Colon (tissue), 2 donors: ENCODE measurements around the gene MSRB3.
"Not testable (repeated sequence)": the region's sequence is repeated elsewhere in the genome, so short reads cannot be mapped to it uniquely, and the experiment has no call there.

Source experiments
- FAIRE-seq: peaks from 2 replicates; lab custom pipeline; 2012; peaks lifted over from hg19 to GRCh38; lab: Jason Lieb, UNC
- donor health status: control.
- donor health status: control.

The MSRB3 gene

DNA sequence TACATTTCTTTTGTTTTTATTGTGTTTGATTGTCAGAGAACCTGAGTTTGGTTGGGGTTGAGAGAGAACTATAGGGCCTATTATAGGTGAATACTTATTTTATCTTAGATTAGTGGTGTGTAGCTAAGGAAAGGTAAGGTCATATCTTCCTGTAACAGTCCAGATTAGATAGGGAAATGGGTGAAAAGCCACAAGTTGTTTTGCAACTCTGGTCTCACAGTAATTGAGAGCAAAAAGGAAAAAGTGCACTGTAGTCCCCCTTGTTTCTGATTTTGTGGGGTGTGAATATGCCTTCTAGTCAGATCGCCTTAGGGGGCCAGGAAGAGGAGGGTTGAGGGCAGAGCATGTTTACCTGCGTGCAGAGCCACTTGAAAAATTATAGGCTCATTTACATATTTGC is 8.9 kb downstream of the MSRB3 start:
- no peak for FAIRE-seq

- no peak for FAIRE-seq
These were observed 13.8 kb downstream of the MSRB3 start for GRCh38 chr12:65292241-65292640.

DNA sequence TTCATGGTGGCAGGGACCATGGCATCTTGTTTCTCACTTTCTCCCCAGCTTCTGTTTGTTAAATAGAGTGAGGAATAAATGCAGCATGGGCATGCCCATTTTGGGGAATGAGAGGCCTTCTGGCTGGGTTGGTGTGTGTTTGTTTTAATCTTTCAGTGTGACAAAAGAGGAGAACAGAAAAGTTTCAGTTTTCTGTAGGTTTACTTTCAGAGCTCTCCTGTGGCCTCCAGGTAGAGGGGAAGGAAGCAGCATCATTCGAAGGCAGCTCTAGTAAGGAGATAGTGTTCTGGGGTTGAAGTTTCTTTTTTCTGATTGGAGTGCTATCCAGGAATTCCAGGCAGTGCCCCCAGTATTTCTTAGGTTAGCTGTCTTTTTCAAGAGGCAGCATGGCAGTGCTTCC is 15.3 kb downstream of the MSRB3 start:
- no peak for FAIRE-seq

DNA sequence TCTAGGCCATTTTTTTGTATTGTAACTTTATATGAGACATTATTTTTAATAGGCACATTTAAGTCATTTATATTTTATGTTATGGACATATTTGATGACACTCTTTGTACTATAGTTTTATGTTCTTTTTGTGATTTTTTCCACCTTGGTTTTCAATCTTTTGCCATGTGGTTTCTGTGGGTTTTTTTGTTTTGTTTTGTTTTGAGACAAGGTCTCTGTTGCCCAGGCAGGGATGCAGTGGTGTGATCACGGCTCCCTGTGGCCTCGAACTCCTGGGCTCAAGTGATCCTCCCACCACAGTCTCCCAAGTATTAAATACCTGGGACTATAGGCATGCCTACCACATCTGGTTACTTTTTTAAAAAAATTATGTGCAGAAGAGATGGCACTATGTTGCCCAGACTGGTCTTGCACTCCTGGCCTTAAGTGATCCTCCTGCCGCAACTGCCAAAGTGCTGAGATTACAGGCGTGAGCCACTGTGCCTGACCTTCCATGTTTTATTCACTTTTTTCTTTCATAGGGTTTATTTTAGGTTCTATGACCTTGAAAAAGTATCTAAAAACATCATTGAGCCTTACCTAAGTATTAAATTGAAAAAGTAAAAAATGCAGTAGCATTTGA is 16.3 kb downstream of the MSRB3 start:
- FAIRE-seq, result no peak

DNA sequence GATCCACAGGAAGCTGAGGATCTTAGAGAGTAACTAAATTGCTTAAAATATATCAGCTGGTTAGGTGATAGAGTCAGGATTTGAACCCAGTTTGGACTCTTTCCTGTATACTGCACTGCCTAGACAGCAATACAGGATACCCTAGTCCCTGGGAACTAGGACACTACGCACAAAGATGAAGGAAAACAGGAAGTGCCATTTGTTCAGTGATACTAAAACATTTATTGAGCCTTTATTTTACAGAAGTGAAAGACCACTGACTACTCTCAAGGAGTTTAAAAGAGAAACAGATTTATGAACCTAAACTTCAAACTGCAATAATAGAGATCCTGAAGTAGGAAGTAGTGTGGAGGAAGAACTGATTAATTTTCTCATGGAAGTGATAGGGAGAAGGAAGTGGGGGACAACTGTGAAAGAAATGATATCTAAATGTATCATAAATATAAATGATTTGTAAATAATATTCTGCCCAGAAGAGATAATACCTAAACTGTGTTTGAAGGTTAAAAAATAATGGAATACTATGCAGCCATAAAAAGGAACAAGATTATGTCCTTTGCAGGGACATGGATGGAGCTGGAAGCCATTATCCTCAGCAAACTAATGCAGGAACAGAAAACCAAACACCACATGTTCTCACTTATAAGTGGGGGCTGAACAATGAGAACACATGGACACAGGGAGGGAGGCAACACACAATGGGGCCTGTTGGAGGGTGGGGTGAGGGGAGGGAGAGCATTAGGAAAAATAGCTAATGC is 18.2 kb downstream of the MSRB3 start:
- FAIRE-seq, result no peak

DNA sequence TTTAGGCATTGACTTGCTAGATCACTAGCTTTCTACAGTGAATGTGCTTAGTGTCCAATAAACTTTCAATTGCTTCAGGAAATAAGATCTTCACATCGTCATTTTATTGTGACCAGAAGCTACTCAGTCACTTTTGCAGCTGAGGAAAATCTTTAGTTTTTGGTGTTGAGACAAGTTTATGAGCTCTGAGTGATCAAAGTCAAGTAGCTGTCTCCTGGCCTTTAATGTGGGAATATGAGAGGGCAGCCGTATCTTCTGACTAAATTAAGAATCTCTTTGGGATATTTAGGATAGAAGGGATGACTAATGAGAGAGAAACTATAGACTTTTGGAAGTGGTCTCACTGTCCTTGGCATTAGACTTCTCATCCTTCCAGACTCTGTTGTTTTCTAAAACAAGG is 21.6 kb downstream of the MSRB3 start:
- no peak for FAIRE-seq

GRCh38 chr12:65300679-65301349 is 22.3 kb downstream of the MSRB3 start:
- no peak for FAIRE-seq

DNA sequence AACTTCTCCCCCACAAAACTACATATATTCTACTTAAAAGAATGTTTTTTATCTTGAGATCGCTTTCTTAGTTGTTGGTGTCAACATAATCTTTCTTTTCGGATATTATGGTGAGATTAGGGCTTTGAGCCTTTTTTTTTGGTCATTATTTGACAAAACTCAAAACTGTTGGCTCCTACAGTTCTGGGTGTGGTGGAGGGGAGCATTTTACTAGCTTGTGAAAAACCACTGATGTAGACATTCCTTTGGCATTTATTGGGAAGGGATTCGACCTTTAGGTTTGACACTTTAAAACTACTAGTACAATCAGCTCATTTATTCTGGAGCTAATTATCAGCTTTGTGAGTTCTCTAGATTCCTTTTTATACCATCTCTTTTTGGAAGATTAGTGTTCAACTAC is 24.4 kb downstream of the MSRB3 start:
- FAIRE-seq, result no peak

DNA sequence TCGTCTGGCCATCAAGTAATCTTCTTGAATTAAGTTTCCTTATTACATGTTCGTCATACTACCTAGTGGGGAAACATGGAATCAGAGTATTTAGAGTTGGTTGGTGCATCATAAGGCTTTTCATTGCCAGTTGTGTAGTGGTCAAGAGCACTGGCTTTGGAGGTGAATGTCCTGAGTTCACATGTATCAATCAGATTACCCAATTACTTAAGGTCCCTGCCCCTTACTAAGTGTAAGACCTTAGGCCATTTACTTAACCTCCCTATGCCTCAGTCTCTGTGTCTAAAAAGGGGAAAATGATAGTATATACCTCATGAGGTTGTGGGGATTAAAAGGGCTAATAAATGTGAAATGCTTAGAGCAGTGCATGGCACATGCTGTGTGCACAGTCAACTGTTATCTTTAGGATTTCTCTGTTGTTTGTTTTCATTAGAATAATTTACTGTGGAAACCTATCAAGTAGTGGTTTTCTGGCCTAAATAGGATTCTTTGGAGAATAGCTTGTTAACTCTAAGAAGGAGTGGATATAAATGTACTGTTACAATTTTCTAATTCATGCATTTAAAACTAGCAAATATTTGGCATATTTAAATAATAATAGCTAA is 27.0 kb downstream of the MSRB3 start:
- no peak for FAIRE-seq

GRCh38 chr12:65306366-65307168 is 28.1 kb downstream of the MSRB3 start:
- no peak for FAIRE-seq

GRCh38 chr12:65307169-65307501 is 28.7 kb downstream of the MSRB3 start:
- no peak for FAIRE-seq

DNA sequence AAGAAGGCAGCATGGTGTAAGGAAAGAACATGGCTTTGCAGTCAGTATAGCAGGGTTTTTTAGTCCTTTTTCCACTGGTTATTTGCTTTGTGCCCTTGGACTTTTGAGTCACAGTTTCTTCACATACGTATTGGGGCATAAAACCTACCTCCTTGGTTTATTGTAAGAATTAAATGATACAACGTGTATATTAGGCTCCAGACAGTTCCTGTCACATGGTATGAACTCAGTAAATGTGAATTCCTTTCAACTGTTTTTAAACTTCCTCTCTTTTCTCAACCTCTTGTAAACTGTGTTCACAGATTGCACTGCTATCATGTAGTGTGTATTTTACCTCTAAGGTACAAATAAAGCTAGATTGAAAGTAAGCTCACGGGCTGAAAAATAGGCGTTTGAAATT is 29.5 kb downstream of the MSRB3 start:
- FAIRE-seq, result no peak

DNA sequence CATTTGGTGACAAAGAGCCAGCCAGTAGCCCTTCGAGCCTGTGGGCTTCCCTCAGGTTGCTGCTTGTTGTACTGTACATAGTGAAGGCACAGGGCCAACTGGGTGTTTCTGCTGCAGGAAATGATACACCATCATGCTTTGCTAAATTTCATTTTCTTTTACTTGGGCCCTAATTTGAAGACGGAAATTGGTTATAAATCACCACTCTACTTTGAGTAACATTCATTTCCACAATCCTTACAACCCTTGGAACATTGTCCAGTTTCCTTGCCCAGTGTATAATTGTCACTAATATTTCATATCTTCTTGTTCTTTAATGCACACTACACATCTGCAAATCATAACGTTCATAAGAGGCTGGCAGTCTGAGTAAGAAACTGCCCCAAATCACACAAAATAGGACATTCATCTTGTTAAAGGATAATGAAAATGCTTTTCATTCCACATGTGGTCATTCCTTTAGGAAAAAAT is 30.2 kb downstream of the MSRB3 start:
- no peak for FAIRE-seq

GRCh38 chr12:65311260-65311659 is 32.8 kb downstream of the MSRB3 start:
- FAIRE-seq, result no peak

- peak; percentile 49 for FAIRE-seq
These were observed 35.3 kb downstream of the MSRB3 start for GRCh38 chr12:65313719-65314317.

GRCh38 chr12:65315238-65315637 is 36.8 kb downstream of the MSRB3 start:
- FAIRE-seq, result not testable (repeated sequence)

GRCh38 chr12:65318186-65318685 is 39.8 kb downstream of the MSRB3 start:
- FAIRE-seq, result no peak

DNA sequence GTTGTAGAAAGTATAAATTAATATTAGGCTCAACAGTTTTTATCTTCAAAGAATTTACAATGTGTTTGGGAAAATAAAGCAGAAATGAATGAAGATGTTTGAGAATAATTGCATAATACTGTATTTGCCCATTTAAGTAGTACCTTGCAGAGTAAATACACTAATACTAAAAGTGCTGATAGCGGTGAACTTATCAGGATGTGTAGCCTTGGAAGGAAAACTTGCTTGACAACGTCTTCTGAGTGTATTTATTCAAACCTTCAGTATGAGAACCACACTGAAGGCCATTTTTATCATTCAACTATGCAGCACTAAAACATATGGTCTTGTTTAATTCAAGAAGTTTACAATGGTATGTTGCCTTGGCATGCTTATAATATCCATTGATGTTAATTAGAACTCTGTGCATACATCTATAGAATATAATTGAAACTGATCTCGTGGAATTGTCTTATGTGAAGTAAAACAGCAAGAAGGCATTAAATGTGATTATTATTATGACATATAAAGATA is 41.3 kb downstream of the MSRB3 start:
- FAIRE-seq, result no peak

DNA sequence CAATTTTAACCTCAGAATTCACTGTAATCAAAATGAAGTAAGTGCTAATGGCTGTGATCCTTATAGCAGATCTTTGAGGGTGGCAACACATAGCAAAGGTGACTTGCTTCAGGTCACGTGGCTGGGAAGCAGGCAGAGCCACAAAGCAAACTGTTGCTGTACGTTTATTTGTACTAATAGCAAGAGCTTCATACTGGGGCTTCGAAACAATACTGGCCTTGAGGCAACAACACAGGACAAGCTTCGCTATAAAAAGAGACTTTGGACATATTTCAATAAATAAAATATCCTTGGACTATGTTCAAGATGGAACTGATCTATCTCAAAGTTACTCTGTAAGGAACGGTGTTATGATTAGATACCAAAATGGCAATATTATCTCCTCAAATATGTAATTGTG is 44.6 kb downstream of the MSRB3 start:
- FAIRE-seq, result no peak

DNA sequence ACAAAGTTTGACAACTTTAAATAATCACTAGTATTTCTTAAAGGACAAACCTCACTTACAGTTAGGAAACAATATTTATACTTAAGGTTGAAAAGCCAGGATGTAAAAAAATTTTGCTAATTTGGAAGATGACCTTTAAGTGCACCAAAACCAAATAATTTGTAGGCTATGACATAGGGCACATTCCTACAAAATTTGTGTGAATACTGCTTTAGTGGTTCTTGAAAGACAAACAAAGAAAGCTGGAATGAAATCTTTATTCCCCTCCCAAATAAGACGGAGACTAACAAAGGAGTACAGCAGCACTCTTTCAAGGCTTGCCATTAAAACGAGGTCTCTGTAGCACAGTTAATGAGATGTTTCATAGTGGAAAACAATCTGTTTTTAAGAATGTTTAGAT is 45.6 kb downstream of the MSRB3 start:
- FAIRE-seq, result no peak

- no peak for FAIRE-seq
These were observed 46.1 kb downstream of the MSRB3 start for GRCh38 chr12:65324551-65324950.
